Hematopoietic multipotent progenitor cell treated with erythropoietin and hydrocortisone succinate and interleukin-3 and kit ligand, for 8 days (in vitro differentiated cells): Measurements from ENCODE around the gene SERPINA9.

ENCODE experiments used
- DNase-seq: peaks from one replicate; pipeline ENCODE4 v3.0.0-alpha.2; 2015

The SERPINA9 gene

GRCh38 chr14:94461526-94462218 lies 14.3 kb downstream of the SERPINA9 start:
- no peak for DNase-seq

GRCh38 chr14:94460631-94461416 lies 15.2 kb downstream of the SERPINA9 start:
- no peak for DNase-seq

GRCh38 chr14:94458558-94459205 lies 17.3 kb downstream of the SERPINA9 start:
- DNase-seq: no peak

- no peak for DNase-seq
Observed at GRCh38 chr14:94458096-94458495, 17.9 kb downstream of the SERPINA9 start.

GRCh38 chr14:94455928-94456327 lies 20.1 kb downstream of the SERPINA9 start:
- no peak for DNase-seq

GRCh38 chr14:94451826-94452225 lies 24.2 kb downstream of the SERPINA9 start:
- no peak for DNase-seq

GRCh38 chr14:94451091-94451771 lies 24.8 kb downstream of the SERPINA9 start:
- DNase-seq: no peak

GRCh38 chr14:94450722-94451090 lies 25.3 kb downstream of the SERPINA9 start:
- no peak for DNase-seq

GRCh38 chr14:94449930-94450329 lies 26.1 kb downstream of the SERPINA9 start:
- DNase-seq: no peak

- DNase-seq: no peak
Observed at GRCh38 chr14:94448071-94448808, 27.8 kb downstream of the SERPINA9 start.

GRCh38 chr14:94447206-94447605 lies 28.8 kb downstream of the SERPINA9 start:
- no peak for DNase-seq

- DNase-seq: no peak
Observed at GRCh38 chr14:94446126-94446525, 29.9 kb downstream of the SERPINA9 start.

- no peak for DNase-seq
Observed at GRCh38 chr14:94445003-94445402, 31.0 kb downstream of the SERPINA9 start.

GRCh38 chr14:94441531-94442205 lies 34.3 kb downstream of the SERPINA9 start:
- no peak for DNase-seq

GRCh38 chr14:94441130-94441529 lies 34.9 kb downstream of the SERPINA9 start:
- no peak for DNase-seq

- DNase-seq: no peak
Observed at GRCh38 chr14:94439453-94440057, 36.4 kb downstream of the SERPINA9 start.

- no peak for DNase-seq
Observed at GRCh38 chr14:94428610-94429009, 47.4 kb downstream of the SERPINA9 start.

- DNase-seq: no peak
Observed at GRCh38 chr14:94427016-94427613, 48.9 kb downstream of the SERPINA9 start.

GRCh38 chr14:94426526-94426925 lies 49.5 kb downstream of the SERPINA9 start:
- DNase-seq: no peak

GRCh38 chr14:94424371-94424770 lies 51.6 kb downstream of the SERPINA9 start:
- DNase-seq: no peak

GRCh38 chr14:94423453-94424056 lies 52.4 kb downstream of the SERPINA9 start:
- peak; percentile 56 for DNase-seq
